GM12874 (cell line): ENCODE measurements around the gene ARHGEF10L.

ENCODE experiments used
- CTCF ChIP-seq: IDR thresholded peaks from 2 replicates; pipeline ENCODE4 v1.5.1; 2011; ENCODE audit warnings: low read depth, mild to moderate bottlenecking, control low read depth, low read length, moderate library complexity; ENCODE audit not compliant: insufficient read depth

ARHGEF10L gene

GRCh38 chr1:17600321-17600720 is 60.8 kb downstream of the ARHGEF10L start:
- TF ChIP-seq CTCF: no peak

GRCh38 chr1:17601643-17602382 is 62.3 kb downstream of the ARHGEF10L start:
- TF ChIP-seq CTCF: no peak

- no peak for TF ChIP-seq CTCF
Observed at GRCh38 chr1:17603091-17603841, 63.8 kb downstream of the ARHGEF10L start.

GRCh38 chr1:17605582-17606344 is 66.3 kb downstream of the ARHGEF10L start:
- no peak for TF ChIP-seq CTCF

GRCh38 chr1:17606826-17607440 is 67.4 kb downstream of the ARHGEF10L start:
- peak; percentile 92 for TF ChIP-seq CTCF

- no peak for TF ChIP-seq CTCF
Observed at GRCh38 chr1:17607644-17608581, 68.4 kb downstream of the ARHGEF10L start.
